Naive thymus-derived CD4-positive, alpha-beta T cell (primary cell): ENCODE results near the gene PNMA8C. TPM values are rescaled to one million over a fixed set of nuclear protein-coding genes. Genes with fewer than 3 reads are reported as not detected.
"Not testable (repeated sequence)": the region's sequence is repeated elsewhere in the genome, so short reads cannot be mapped to it uniquely, and the experiment has no call there.

Experiments
- ATAC-seq: fragments of 150-1000 bp; cut with Tn5 transposase; 2 replicates; pipeline ENCODE4 v1.10.0; 2021; ENCODE audit warnings: mild to moderate bottlenecking, moderate library complexity
- CTCF ChIA-PET: fragments of 350-600 bp; sonication (Branson Sonifier 250); formaldehyde crosslinking; loops from one replicate; lab custom pipeline; 2021; ENCODE audit warnings: antibody characterized with exemption; lab: Charles Lee
- POLR2A ChIA-PET: fragments of 350-600 bp; sonication (Branson Sonifier 250); formaldehyde crosslinking; loops from one replicate; lab custom pipeline; 2021; ENCODE audit warnings: antibody characterized with exemption, inconsistent platforms; lab: Charles Lee
- DNase-seq, 9 donors: peaks; one replicate each; pipeline versions ENCODE4 v3.0.0 to v3.0.0-alpha.2; 2020 to 2022; ENCODE audit warnings: mixed read lengths in 1 of 9
- H3K27ac ChIP-seq: one replicate; pipeline ENCODE4 v1.7.0; 2013; ENCODE audit warnings: mild to moderate bottlenecking, low read depth, low read length, moderate library complexity
- H3K27me3 ChIP-seq, 2 donors: one replicate each; pipeline ENCODE4 v1.7.0; 2013; ENCODE audit warnings: low read length in 2 of 2, mild to moderate bottlenecking in 2 of 2, moderate library complexity in 2 of 2; ENCODE audit not compliant: control insufficient read depth in 2 of 2, insufficient read depth in 2 of 2
- H3K36me3 ChIP-seq, 3 experiments: 1 replicate in 2 of 3; 2 replicates in 1 of 3; pipeline ENCODE4 v1.7.0; 2013; ENCODE audit warnings: low read length in 3 of 3, mild to moderate bottlenecking in 3 of 3, moderate library complexity in 1 of 3; ENCODE audit not compliant: insufficient read depth in 3 of 3, control insufficient read depth in 2 of 3
- H3K4me1 ChIP-seq, 2 donors: one replicate each; pipeline ENCODE4 v1.7.0; 2013; ENCODE audit warnings: low read length in 2 of 2, mild to moderate bottlenecking in 2 of 2, moderate library complexity in 1 of 2; ENCODE audit not compliant: control insufficient read depth in 2 of 2, insufficient read depth in 2 of 2
- H3K4me3 ChIP-seq: 2 replicates; pipeline ENCODE4 v1.7.0; 2013; ENCODE audit warnings: mild to moderate bottlenecking, low read length
- H3K9me3 ChIP-seq, 3 experiments: 1 replicate in 2 of 3; 2 replicates in 1 of 3; pipeline ENCODE4 v1.7.0; 2013; ENCODE audit warnings: low read length in 3 of 3; ENCODE audit not compliant: control insufficient read depth in 2 of 3
- H3K27ac Mint-ChIP-seq, 9 donors: one replicate each; pipeline ENCODE4 v1.8.0; 2020 to 2022; ENCODE audit warnings: mixed read lengths in 9 of 9, mild to moderate bottlenecking in 8 of 9, moderate library complexity in 5 of 9, inconsistent platforms in 2 of 9
- H3K27me3 Mint-ChIP-seq, 5 donors: one replicate each; pipeline ENCODE4 v1.8.0; 2021 to 2022; ENCODE audit warnings: mixed read lengths in 5 of 5, mild to moderate bottlenecking in 1 of 5
- H3K36me3 Mint-ChIP-seq, 5 donors: one replicate each; pipeline ENCODE4 v1.8.0; 2020 to 2022; ENCODE audit warnings: mixed read lengths in 5 of 5, mild to moderate bottlenecking in 3 of 5, inconsistent platforms in 1 of 5
- H3K4me1 Mint-ChIP-seq, 7 donors: one replicate each; pipeline ENCODE4 v1.8.0; 2020 to 2022; ENCODE audit warnings: mixed read lengths in 7 of 7, mild to moderate bottlenecking in 3 of 7, inconsistent platforms in 1 of 7
- H3K4me3 Mint-ChIP-seq, 10 donors: one replicate each; pipeline ENCODE4 v1.8.0; 2020 to 2022; ENCODE audit warnings: mild to moderate bottlenecking in 10 of 10, mixed read lengths in 10 of 10, moderate library complexity in 6 of 10, inconsistent platforms in 2 of 10
- H3K9me3 Mint-ChIP-seq, 11 donors: one replicate each; pipeline ENCODE4 v1.8.0; 2020 to 2022; ENCODE audit warnings: mixed read lengths in 11 of 11, mild to moderate bottlenecking in 4 of 11, inconsistent platforms in 1 of 11, moderate library complexity in 1 of 11
- intact Hi-C, 2 donors: fragments of 100-400 bp; cut with micrococcal nuclease; formaldehyde crosslinking; loops; one replicate each; pipeline ENCODE4 v1.15.1; 2023
- polyA plus RNA-seq, 2 donors: library from polyadenylated mRNA; unstranded; fragments of 300-500 nt; fragmentation: Illumina TruSeq; gene quantifications; one replicate each; pipeline ENCODE4 v1.2.3, GENCODE V29; 2021
- total RNA-seq, 6 experiments: library from RNA in 5 of 6; stranded (reverse) in 5 of 6; gene quantifications; 1 replicate in 5 of 6; 2 replicates in 1 of 6; pipeline ENCODE4 v1.2.3 and lab custom pipeline; 2021 to 2026

PNMA8C gene
- total and polyA plus RNA-seq, 7 experiments from 2014 or later, result not detected

DNA sequence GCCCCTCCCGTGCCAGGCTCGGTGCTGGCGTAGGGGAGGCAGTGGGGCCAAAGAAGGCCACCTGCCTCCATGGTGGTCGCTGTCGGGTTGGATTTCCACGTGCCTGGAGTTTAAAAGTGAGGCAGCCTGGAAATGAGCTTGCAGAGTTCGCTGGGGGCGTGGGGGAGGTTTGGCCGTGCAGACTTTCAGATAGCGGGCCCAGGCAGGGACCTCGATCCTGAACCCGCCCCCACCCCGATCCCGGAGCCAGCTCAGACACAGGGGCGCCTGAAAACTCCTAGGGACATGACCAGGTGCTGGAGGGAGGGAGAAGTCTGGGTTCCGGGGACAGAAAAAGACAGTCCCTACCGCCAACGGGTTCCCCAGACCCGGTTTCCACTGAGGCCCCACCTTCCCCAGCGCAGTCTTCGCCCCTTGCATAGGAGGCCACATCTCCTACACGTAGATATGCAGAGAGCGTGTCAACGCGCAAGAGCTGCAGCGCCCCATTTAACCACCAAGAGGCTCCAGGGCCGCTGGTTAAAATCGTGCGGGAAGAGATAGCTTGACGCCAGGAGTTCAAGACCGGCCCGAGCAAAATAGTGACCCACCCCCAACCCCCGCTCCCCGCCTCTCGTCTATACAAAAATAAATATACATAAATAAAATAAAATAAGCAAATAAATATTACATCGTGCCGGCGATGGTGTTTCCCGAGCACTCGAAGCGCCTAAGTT lies 23.8 kb downstream of the PNMA8C start:
- H3K4me3 Mint-ChIP-seq, result peak overlapping the region in 8 of 10 donors; percentile 9 to 94 (median 76)
- CTCF ChIA-PET, result interaction anchor here (0.6 kb wide), 1 partner anchor 10 kb away, joined by 4 read pairs; no protein-coding TSS in a partner anchor

DNA sequence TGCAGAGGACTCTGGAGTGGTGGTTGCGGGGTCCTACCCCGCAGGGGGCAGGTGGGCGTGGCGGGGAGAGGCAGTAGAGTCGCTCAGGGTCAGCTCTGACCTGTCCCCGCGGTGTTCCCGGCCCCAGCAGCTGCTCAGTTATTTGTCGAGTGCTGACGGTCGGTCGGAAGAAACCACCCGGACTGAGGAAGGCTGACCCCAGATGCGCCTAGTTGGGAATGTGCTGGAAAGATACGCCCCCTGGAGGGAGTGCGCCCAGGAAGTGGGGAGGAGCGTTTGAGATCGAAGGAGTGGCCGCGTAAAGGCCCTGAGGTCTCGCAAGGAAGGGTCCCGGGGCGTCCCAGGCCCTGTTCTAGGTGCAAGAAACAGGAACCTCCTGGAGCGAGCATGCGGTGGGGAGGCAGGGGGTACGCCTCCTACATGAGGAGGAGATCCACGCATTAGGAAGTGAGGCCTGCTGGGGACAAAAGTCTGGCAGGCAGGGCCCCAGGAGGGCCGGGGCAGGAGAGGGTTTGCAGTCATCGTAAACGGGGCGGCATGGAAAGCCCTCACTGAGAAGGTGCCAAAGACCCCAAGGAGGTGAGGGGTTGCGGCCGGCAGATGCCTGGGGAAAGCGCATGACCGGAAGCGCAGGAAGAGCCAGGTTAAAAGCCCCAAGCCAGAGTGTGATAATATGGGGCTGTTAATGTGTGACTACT lies 24.5 kb downstream of the PNMA8C start:
- Mint-ChIP-seq H3K4me1 (peaks cover 10 to 30% (median 21%) of the 10 kb centered on the region in 7 donors), H3K9me3 (peaks cover 0 to 5% (median 0%) of the 10 kb centered on the region in 11 donors), H3K27ac (peak overlapping the region in 2 of 9 donors; percentile 42 to 74), H3K36me3 (no peaks in the 10 kb centered on the region), H3K4me3 (peak overlapping the region; percentile 34 to 94 (median 74)), H3K27me3 (peaks cover 49 to 76% (median 57%) of the 10 kb centered on the region in 5 donors)
- DNase-seq (no peak), ATAC-seq (peak; percentile 22)
- ChIA-PET POLR2A (no interaction called here), CTCF (interaction anchor here (3.1 kb wide), 1 partner anchor 84 kb away, joined by 10 read pairs; no protein-coding TSS in a partner anchor)
- peaks cover 0 to 15% of the 10 kb centered on the region in 2 donors for H3K4me1 ChIP-seq
- no peak overlapping the region for H3K27ac ChIP-seq
- H3K9me3 ChIP-seq, result no peaks in the 10 kb centered on the region
- peak overlapping the region; percentile 2 for H3K4me3 ChIP-seq
- peaks cover 0 to 15% of the 10 kb centered on the region in 2 donors for H3K27me3 ChIP-seq
- intact Hi-C loops, result loop anchor here in 1 of 2 donors (10.0 kb wide), 1 partner anchor 261 kb away; the partner anchor contains the start of gene DACT3
- H3K36me3 ChIP-seq, result no peaks in the 10 kb centered on the region

More for the DNA sequence above, 23.8 kb downstream of the PNMA8C start:
- H3K4me1 Mint-ChIP-seq, result peaks cover 10 to 30% (median 21%) of the 10 kb centered on the region in 7 donors
- peak overlapping the region; percentile 2 for H3K4me3 ChIP-seq
- intact Hi-C loops, result loop anchor here in 1 of 2 donors (10.0 kb wide), 1 partner anchor 260 kb away; the partner anchor contains the start of gene DACT3
- peaks cover 0 to 15% of the 10 kb centered on the region in 2 donors for H3K4me1 ChIP-seq
- H3K27me3 ChIP-seq, result peaks cover 0 to 15% of the 10 kb centered on the region in 2 donors
- POLR2A ChIA-PET, result no interaction called here
- peak overlapping the region in 1 of 9 donors; percentile 74 for H3K27ac Mint-ChIP-seq
- no peaks in the 10 kb centered on the region for H3K36me3 Mint-ChIP-seq
- ATAC-seq (no peak), DNase-seq (no peak)
- H3K27me3 Mint-ChIP-seq, result peaks cover 49 to 77% (median 57%) of the 10 kb centered on the region in 5 donors
- no peaks in the 10 kb centered on the region for H3K9me3 ChIP-seq
- H3K36me3 ChIP-seq, result no peaks in the 10 kb centered on the region
- H3K27ac ChIP-seq, result no peak overlapping the region
- peaks cover 0 to 5% (median 0%) of the 10 kb centered on the region in 11 donors for H3K9me3 Mint-ChIP-seq

DNA sequence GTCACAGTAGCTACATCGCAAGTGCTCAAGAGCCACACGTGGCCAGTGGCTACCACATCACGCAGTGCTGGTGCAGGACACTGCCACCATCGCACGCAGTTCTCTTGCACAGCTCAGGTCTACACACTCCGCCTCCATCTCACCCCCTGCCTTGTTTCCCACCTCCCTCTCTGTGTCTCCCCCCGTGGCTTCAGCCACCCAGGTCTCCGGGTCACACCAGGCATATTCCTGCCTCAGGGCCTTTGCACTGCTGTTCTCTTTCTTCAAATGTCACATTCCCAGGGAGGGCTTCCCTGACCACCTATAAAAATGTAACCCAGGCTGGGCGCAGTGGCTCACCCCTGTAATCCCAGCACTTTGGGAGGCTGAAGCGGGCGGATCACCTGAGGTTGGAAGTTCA lies 26.0 kb downstream of the PNMA8C start:
- CTCF ChIA-PET, result interaction anchor here (0.7 to 3.1 kb wide), 5 partner anchors 85 to 157 kb away, joined by 3 to 10 read pairs (median 3); no protein-coding TSS in a partner anchor
- Histone ChIP-seq H3K4me1 (peaks cover 0 to 15% of the 10 kb centered on the region in 2 donors), H3K27me3 (peaks cover 0 to 15% of the 10 kb centered on the region in 2 donors), H3K36me3 (no peaks in the 10 kb centered on the region), H3K9me3 (no peaks in the 10 kb centered on the region), H3K27ac (no peak overlapping the region), H3K4me3 (no peak overlapping the region)
- Mint-ChIP-seq H3K4me3 (no peak overlapping the region), H3K9me3 (peaks cover 0 to 5% (median 0%) of the 10 kb centered on the region in 11 donors), H3K27me3 (peaks cover 40 to 65% (median 46%) of the 10 kb centered on the region in 5 donors), H3K27ac (peak overlapping the region in 1 of 9 donors; percentile 43), H3K4me1 (peaks cover 10 to 21% (median 18%) of the 10 kb centered on the region in 7 donors), H3K36me3 (no peaks in the 10 kb centered on the region)
- intact Hi-C loops, result loop anchor here (1.0 to 10.0 kb wide), 3 partner anchors 85 to 262 kb away; partner anchors contain the start of gene DACT3 (in 1 of the 2)
- DNase-seq (no peak), ATAC-seq (no peak)
- POLR2A ChIA-PET, result no interaction called here

DNA sequence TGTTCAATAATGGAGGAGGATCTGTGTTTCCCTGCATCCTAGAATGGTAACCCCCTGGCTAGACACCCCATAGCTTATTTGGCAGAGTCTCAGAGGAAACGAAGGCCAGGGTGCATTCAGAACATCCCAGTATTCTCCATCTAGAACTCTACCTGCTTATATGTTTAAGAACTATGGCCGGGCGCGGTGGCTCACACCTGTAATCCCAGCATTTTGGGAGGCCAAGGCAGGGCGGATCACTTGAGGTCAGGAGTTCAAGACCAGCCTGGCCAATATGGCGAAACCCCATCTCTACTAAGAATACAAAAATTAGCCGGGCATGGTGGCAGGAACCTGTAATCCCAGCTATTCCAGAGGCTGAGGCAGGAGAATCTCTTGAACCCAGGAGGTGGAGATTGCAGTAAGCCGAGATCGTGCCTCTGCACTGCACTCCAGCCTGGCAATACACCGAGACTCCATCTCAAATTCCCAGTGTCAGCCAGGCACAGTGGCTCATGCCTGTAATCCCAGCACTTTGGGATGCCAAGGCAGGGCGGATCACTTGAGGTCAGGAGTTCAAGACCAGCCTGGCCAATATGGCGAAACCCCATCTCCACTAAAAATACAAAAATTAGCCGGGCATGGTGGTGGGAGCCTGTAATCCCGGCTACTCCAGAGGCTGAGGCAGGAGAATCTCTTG lies 30.8 kb downstream of the PNMA8C start:
- H3K27ac ChIP-seq, H3K4me1 ChIP-seq, intact Hi-C loops, H3K27ac Mint-ChIP-seq, H3K36me3 Mint-ChIP-seq, H3K27me3 ChIP-seq, H3K36me3 ChIP-seq, H3K4me3 Mint-ChIP-seq, H3K9me3 ChIP-seq, DNase-seq, POLR2A ChIA-PET, H3K4me3 ChIP-seq, H3K9me3 Mint-ChIP-seq, ATAC-seq: not testable (repeated sequence)
- CTCF ChIA-PET, result interaction anchor here (0.9 to 1.3 kb wide), 3 partner anchors 90 to 141 kb away, joined by 3 to 6 read pairs (median 3); no protein-coding TSS in a partner anchor
- Mint-ChIP-seq H3K27me3 (peaks cover 13 to 21% (median 18%) of the 10 kb centered on the region in 5 donors), H3K4me1 (peaks cover 0 to 12% (median 9%) of the 10 kb centered on the region in 7 donors)

DNA sequence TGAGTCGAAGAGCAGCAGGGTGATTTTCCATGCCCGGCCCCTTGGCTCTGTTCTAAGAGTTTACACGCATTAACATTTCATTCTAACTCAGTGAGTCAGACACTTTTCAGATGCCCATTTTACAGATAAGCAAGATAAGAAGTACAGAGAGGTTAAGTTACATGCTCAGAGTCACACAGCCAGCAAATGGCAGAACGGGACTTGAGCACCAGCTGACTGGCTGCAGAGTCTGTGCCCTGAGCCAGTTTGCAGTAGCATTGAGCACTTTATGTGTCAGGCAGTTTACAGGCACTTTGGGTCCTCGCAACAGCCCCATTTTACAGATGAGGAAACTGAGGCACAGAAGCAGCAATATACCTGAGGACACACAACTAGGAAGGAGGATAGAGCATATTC lies 34.3 kb downstream of the PNMA8C start:
- ChIA-PET CTCF (interaction anchor here (0.6 to 1.0 kb wide), 5 partner anchors 11 to 545 kb away, joined by 3 to 5 read pairs (median 4); no protein-coding TSS in a partner anchor), POLR2A (interaction anchor here (0.6 kb wide), 1 partner anchor 63 kb away, joined by 3 read pairs; no protein-coding TSS in a partner anchor)
- H3K36me3 Mint-ChIP-seq, result peaks cover 3 to 10% (median 7%) of the 10 kb centered on the region in 5 donors
- peaks cover 0 to 18% (median 6%) of the 10 kb centered on the region in 7 donors for H3K4me1 Mint-ChIP-seq
- peak overlapping the region in 4 of 9 donors; percentile 31 to 77 (median 46) for H3K27ac Mint-ChIP-seq
- peaks cover 0 to 4% (median 2%) of the 10 kb centered on the region in 5 donors for H3K27me3 Mint-ChIP-seq
- H3K4me3 Mint-ChIP-seq, result no peak overlapping the region
- DNase-seq (no peak), ATAC-seq (no peak)
- Histone ChIP-seq H3K9me3 (no peaks in the 10 kb centered on the region), H3K4me1 (no peaks in the 10 kb centered on the region), H3K36me3 (peaks cover 0 to 34% (median 7%) of the 10 kb centered on the region in 3 experiments), H3K27me3 (no peaks in the 10 kb centered on the region), H3K27ac (no peak overlapping the region), H3K4me3 (no peak overlapping the region)
- intact Hi-C loops, result loop anchor here (2.0 kb wide), 2 partner anchors 114 to 118 kb away; no protein-coding TSS in a partner anchor
- peaks cover 0 to 3% (median 0%) of the 10 kb centered on the region in 11 donors for H3K9me3 Mint-ChIP-seq
